ENCODE results near the gene HOMER2.

HOMER2 gene

DNA sequence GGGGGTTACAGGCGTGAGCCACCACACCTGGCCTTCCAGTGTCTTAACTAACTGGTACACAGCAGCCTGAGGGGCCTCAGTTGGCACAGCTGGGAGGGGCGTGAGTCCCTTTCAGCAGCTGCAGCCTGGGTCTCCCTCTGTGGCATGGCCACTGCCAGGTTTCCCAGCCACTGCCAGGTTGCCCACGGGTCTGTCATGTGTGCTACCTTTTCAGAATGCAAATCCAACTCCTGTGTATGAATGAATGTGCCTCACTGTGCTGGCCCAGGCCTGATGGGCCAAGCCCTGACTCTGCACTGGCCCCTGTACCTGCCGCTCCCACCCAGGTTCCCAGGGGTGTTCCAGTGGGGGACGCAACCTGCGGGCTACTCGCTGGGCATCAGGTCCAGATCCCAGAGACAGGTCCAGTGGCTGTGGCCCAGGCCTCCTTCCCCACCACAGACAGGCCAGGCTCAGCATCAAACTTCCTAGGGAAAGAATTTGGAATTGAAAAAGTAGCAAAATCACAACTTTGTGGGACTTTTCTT is 117.1 kb downstream of the HOMER2 start:
- no peaks in the 10 kb centered on the region for H3K4me1 ChIP-seq
- H2AFZ ChIP-seq: no peak overlapping the region
- TF ChIP-seq, protein P1, sequence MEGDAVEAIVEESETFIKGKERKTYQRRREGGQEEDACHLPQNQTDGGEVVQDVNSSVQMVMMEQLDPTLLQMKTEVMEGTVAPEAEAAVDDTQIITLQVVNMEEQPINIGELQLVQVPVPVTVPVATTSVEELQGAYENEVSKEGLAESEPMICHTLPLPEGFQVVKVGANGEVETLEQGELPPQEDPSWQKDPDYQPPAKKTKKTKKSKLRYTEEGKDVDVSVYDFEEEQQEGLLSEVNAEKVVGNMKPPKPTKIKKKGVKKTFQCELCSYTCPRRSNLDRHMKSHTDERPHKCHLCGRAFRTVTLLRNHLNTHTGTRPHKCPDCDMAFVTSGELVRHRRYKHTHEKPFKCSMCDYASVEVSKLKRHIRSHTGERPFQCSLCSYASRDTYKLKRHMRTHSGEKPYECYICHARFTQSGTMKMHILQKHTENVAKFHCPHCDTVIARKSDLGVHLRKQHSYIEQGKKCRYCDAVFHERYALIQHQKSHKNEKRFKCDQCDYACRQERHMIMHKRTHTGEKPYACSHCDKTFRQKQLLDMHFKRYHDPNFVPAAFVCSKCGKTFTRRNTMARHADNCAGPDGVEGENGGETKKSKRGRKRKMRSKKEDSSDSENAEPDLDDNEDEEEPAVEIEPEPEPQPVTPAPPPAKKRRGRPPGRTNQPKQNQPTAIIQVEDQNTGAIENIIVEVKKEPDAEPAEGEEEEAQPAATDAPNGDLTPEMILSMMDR (IDR thresholded peaks at IDR 0.05): no peak
- H3K4me2 ChIP-seq (ENCODE audit: low read length): no peak overlapping the region
- H3K27ac ChIP-seq: no peak overlapping the region
- no peaks in the 10 kb centered on the region for H3K27me3 ChIP-seq (ENCODE audit: control insufficient read depth, insufficient read depth, low read length)
- no peaks in the 10 kb centered on the region for H3K79me2 ChIP-seq
- H3K9ac ChIP-seq: no peak overlapping the region
- no peaks in the 10 kb centered on the region for H3K9me3 ChIP-seq (ENCODE audit: control insufficient read depth, low read length)
- no peak overlapping the region for H3K4me3 ChIP-seq (ENCODE audit: low read depth, low read length)
- H3K36me3 ChIP-seq (ENCODE audit: control insufficient read depth, insufficient read depth, low read length): no peaks in the 10 kb centered on the region

DNA sequence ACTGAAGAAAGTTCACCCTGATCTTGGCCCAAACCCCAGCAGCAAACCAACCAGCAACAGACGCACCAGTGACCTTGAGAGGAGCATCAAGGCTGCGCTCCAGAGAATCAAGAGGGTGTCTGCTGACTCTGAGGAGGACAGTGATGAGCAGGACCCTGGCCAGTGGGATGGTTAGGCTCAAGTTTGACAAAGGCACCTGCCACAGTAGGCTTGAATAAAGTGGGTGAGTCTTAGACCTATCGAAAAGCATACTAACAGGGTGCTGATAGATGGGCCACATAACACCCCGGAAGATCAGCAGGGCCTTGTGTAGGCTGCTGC is 119.2 kb downstream of the HOMER2 start:
- Histone ChIP-seq H3K79me2 (no peaks in the 10 kb centered on the region), H3K36me3 (ENCODE audit: control insufficient read depth, insufficient read depth, low read length) (no peaks in the 10 kb centered on the region), H3K9me3 (ENCODE audit: control insufficient read depth, low read length) (no peaks in the 10 kb centered on the region), H3K4me2 (ENCODE audit: low read length) (no peak overlapping the region), H2AFZ (no peak overlapping the region), H3K27me3 (ENCODE audit: control insufficient read depth, insufficient read depth, low read length) (no peaks in the 10 kb centered on the region), H3K27ac (no peak overlapping the region), H3K4me3 (ENCODE audit: low read depth, low read length) (no peak overlapping the region), H3K4me1 (no peaks in the 10 kb centered on the region), H3K9ac (no peak overlapping the region)
- TF ChIP-seq, protein P1 (IDR thresholded peaks at IDR 0.05): no peak

DNA sequence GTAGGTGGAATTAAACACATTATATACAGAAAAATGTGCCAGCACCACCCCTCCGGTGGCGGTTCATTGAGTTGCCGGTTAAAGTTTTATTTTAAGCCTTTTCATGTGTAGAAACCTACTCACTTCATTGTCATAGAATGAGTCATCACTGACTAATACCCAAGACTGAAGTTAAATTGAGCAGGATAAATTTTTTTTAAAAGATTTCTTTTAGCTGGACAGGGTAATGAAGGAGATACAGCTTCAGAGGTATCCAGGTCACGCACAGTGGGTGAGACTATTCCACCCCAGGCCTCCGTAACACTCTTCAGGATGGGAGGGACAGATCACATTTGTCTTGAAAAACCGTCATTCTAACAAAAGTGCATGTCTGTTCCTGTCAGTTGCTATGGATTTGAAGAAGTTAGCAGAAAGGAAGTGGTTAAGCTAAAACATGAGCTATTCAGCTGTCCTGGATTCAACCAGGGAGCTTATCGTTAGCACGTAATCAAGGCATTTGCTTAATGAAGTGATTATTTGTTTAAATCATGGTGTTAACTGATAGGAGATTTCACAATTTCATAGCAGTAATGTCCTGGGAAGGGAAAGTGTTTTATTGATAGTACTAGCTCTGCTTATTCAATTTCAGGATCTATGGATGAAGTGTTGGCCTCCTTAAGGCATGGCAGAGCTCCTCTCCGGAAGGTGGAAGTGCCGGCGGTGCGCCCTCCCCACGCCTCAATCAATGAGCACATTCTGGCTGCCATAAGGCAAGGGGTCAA is 119.7 kb downstream of the HOMER2 start:
- no peak overlapping the region for H2AFZ ChIP-seq
- no peaks in the 10 kb centered on the region for H3K27me3 ChIP-seq (ENCODE audit: control insufficient read depth, insufficient read depth, low read length)
- H3K9me3 ChIP-seq (ENCODE audit: control insufficient read depth, low read length): no peaks in the 10 kb centered on the region
- H3K79me2 ChIP-seq: no peaks in the 10 kb centered on the region
- no peak overlapping the region for H3K9ac ChIP-seq
- H3K4me1 ChIP-seq: no peaks in the 10 kb centered on the region
- H3K27ac ChIP-seq: no peak overlapping the region
- TF ChIP-seq, protein P1 (IDR thresholded peaks at IDR 0.05): no peak
- H3K4me3 ChIP-seq (ENCODE audit: low read depth, low read length): no peak overlapping the region
- H3K36me3 ChIP-seq (ENCODE audit: control insufficient read depth, insufficient read depth, low read length): no peaks in the 10 kb centered on the region
- H3K4me2 ChIP-seq (ENCODE audit: low read length): no peak overlapping the region

DNA sequence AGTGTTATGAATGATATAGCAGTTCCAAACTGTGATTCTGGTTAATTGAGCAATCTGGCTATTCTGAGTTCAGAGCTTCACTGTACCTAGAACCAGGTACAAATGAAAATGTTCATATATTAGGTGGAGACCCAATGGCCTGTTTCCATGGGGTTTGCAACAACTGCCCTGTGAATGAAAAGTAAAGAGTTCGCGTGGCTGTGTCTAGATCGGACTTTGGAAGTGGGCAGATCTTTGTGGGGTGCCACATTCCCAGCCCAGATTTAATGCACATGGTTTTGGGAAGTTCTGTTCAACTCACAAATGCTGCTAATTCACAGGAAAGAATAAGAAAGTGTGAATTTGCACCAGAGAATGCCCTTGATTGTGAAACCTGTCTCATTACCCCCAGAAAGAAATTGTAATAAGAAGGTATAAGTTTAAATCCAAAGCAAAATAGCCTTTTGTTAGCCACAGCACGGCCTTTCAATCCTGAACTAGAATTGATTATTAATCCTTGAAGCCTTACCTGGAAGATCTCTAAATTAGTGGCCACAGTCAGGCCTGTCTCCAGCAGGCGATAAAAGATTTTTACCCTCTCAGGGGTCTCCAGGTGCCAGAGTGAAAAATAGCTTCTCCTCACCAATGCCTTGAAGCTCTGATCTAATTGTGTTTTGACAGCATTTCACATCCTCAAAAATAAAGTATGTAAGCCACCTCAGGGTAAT is 120.5 kb downstream of the HOMER2 start:
- Histone ChIP-seq H3K9ac (no peak overlapping the region), H3K36me3 (ENCODE audit: control insufficient read depth, insufficient read depth, low read length) (no peaks in the 10 kb centered on the region)
- TF ChIP-seq, protein P1 (IDR thresholded peaks at IDR 0.05): no peak

More for the DNA sequence above, 120.5 kb downstream of the HOMER2 start:
- no peak overlapping the region for H3K4me3 ChIP-seq (ENCODE audit: low read depth, low read length)
- H3K9me3 ChIP-seq (ENCODE audit: control insufficient read depth, low read length): no peaks in the 10 kb centered on the region
- H3K4me2 ChIP-seq (ENCODE audit: low read length): no peak overlapping the region
- H3K79me2 ChIP-seq: no peaks in the 10 kb centered on the region
- no peak overlapping the region for H3K27ac ChIP-seq
- no peaks in the 10 kb centered on the region for H3K4me1 ChIP-seq
- H3K27me3 ChIP-seq (ENCODE audit: control insufficient read depth, insufficient read depth, low read length): no peaks in the 10 kb centered on the region
- no peak overlapping the region for H2AFZ ChIP-seq
